ENCODE results near the gene COL6A1. TPM values are rescaled to one million over a fixed set of nuclear protein-coding genes. Genes with fewer than 3 reads are reported as not detected.

Gene COL6A1
- total and polyA plus RNA-seq, 4 experiments from 2014 or later = 0.87 to 6.0 (median 5.2) TPM; not detected in 1

- H3K27ac Mint-ChIP-seq = no peak overlapping the region
- intact Hi-C loops (cut with micrococcal nuclease) = loop anchor here (5.0 to 10.0 kb wide), 4 partner anchors 126 to 353 kb away; partner anchors contain the start of genes C21orf58, COL6A2, LSS and MCM3AP
Measured at GRCh38 chr21:45971616-45972352, 9.8 kb upstream of the COL6A1 start.

GRCh38 chr21:45972353-45972715 is 9.2 kb upstream of the COL6A1 start:
- Histone ChIP-seq H3K36me3 (ENCODE audit: insufficient read depth, low read length) (no peaks in the 10 kb centered on the region), H3K4me1 (ENCODE audit: insufficient read depth, low read length) (peaks cover 34% of the 10 kb centered on the region), H3K9me3 (ENCODE audit: control insufficient read depth in 1 of 2, low read length in 2 of 2) (no peaks in the 10 kb centered on the region), H3K27me3 (ENCODE audit: insufficient read depth, low read length) (peaks cover 35% of the 10 kb centered on the region), H3K4me3 (ENCODE audit: low read length in 2 of 2) (no peak overlapping the region), H3K27ac (ENCODE audit: low read depth, low read length) (no peak overlapping the region)
- Mint-ChIP-seq H3K9me3 (no peaks in the 10 kb centered on the region), H3K27me3 (peaks cover 10 to 21% of the 10 kb centered on the region in 2 donors), H3K27ac (no peak overlapping the region), H3K4me3 (no peak overlapping the region), H3K36me3 (no peaks in the 10 kb centered on the region), H3K4me1 (peaks cover 3 to 30% (median 7%) of the 10 kb centered on the region in 4 donors)
- ChIA-PET POLR2A (ENCODE audit: partially characterized antibody) (no interaction called here), CTCF (ENCODE audit: partially characterized antibody) (interaction anchor here (0.7 to 1.0 kb wide), 2 partner anchors 10 to 171 kb away, joined by 3 to 4 read pairs; no protein-coding TSS in a partner anchor)
- no peak for DNase-seq
- intact Hi-C loops (cut with micrococcal nuclease) = loop anchor here (5.0 to 10.0 kb wide), 4 partner anchors 125 to 352 kb away; partner anchors contain the start of genes C21orf58, COL6A2, LSS and MCM3AP

More at GRCh38 chr21:45971616-45972352, 9.8 kb upstream of the COL6A1 start:
- Mint-ChIP-seq H3K9me3 (no peaks in the 10 kb centered on the region), H3K4me3 (peak overlapping the region in 1 of 8 donors; percentile 36), H3K4me1 (peaks cover 3 to 30% (median 7%) of the 10 kb centered on the region in 4 donors), H3K27me3 (peaks cover 10 to 21% of the 10 kb centered on the region in 2 donors), H3K36me3 (no peaks in the 10 kb centered on the region)
- CTCF ChIA-PET (ENCODE audit: partially characterized antibody) = interaction anchor here (0.7 to 1.0 kb wide), 2 partner anchors 10 to 172 kb away, joined by 3 to 4 read pairs; no protein-coding TSS in a partner anchor
- H3K9me3 ChIP-seq (ENCODE audit: control insufficient read depth in 1 of 2, low read length in 2 of 2) = no peaks in the 10 kb centered on the region
- H3K4me1 ChIP-seq (ENCODE audit: insufficient read depth, low read length) = peaks cover 34% of the 10 kb centered on the region
- no peak for DNase-seq
- no peak overlapping the region for H3K27ac ChIP-seq (ENCODE audit: low read depth, low read length)
- H3K27me3 ChIP-seq (ENCODE audit: insufficient read depth, low read length) = peaks cover 35% of the 10 kb centered on the region
- POLR2A ChIA-PET (ENCODE audit: partially characterized antibody) = no interaction called here
- no peaks in the 10 kb centered on the region for H3K36me3 ChIP-seq (ENCODE audit: insufficient read depth, low read length)
- H3K4me3 ChIP-seq (ENCODE audit: low read length in 2 of 2) = no peak overlapping the region

- ChIA-PET POLR2A (ENCODE audit: partially characterized antibody) (interaction anchor here (1.2 kb wide), 1 partner anchor 9 kb away, joined by 3 read pairs; the partner anchor contains the start of gene COL6A1), CTCF (ENCODE audit: partially characterized antibody) (interaction anchor here (0.9 to 1.5 kb wide), 8 partner anchors 8 to 218 kb away, joined by 3 to 7 read pairs (median 4); partner anchors contain the start of gene COL6A1)
- no peaks in the 10 kb centered on the region for H3K36me3 ChIP-seq (ENCODE audit: insufficient read depth, low read length)
- intact Hi-C loops (cut with micrococcal nuclease) = loop anchor here (1.0 to 10.0 kb wide), 5 partner anchors 9 to 352 kb away; partner anchors contain the start of genes C21orf58, COL6A2, LSS and MCM3AP
- H3K4me1 ChIP-seq (ENCODE audit: insufficient read depth, low read length) = peaks cover 34% of the 10 kb centered on the region
- H3K4me3 ChIP-seq (ENCODE audit: low read length in 2 of 2) = peak overlapping the region; percentile 52 to 63
- Mint-ChIP-seq H3K9me3 (no peaks in the 10 kb centered on the region), H3K27ac (peak overlapping the region in 1 of 7 donors; percentile 55), H3K27me3 (peaks cover 10 to 21% of the 10 kb centered on the region in 2 donors), H3K4me3 (peak overlapping the region in 4 of 8 donors; percentile 20 to 87 (median 44)), H3K4me1 (peaks cover 3 to 30% (median 7%) of the 10 kb centered on the region in 4 donors), H3K36me3 (no peaks in the 10 kb centered on the region)
- no peak for DNase-seq
- no peak overlapping the region for H3K27ac ChIP-seq (ENCODE audit: low read depth, low read length)
- H3K9me3 ChIP-seq (ENCODE audit: control insufficient read depth in 1 of 2, low read length in 2 of 2) = no peaks in the 10 kb centered on the region
- peaks cover 35% of the 10 kb centered on the region for H3K27me3 ChIP-seq (ENCODE audit: insufficient read depth, low read length)
Measured at GRCh38 chr21:45972716-45973474, 8.7 kb upstream of the COL6A1 start.

- peak; percentile 64 to 81 (median 73) for DNase-seq
- peak overlapping the region; percentile 53 to 84 (median 68) for H3K27ac Mint-ChIP-seq
- Histone ChIP-seq H3K27me3 (ENCODE audit: insufficient read depth, low read length) (peaks cover 35% of the 10 kb centered on the region), H3K36me3 (ENCODE audit: insufficient read depth, low read length) (no peaks in the 10 kb centered on the region), H3K4me3 (ENCODE audit: low read length in 2 of 2) (peak overlapping the region; percentile 52 to 63), H3K4me1 (ENCODE audit: insufficient read depth, low read length) (peaks cover 39% of the 10 kb centered on the region), H3K27ac (ENCODE audit: low read depth, low read length) (no peak overlapping the region), H3K9me3 (ENCODE audit: control insufficient read depth in 1 of 2, low read length in 2 of 2) (no peaks in the 10 kb centered on the region)
- peaks cover 3 to 30% (median 7%) of the 10 kb centered on the region in 4 donors for H3K4me1 Mint-ChIP-seq
- intact Hi-C loops (cut with micrococcal nuclease) = loop anchor here (1.0 to 10.0 kb wide), 5 partner anchors 9 to 351 kb away; partner anchors contain the start of genes C21orf58, COL6A2, LSS and MCM3AP
- no peaks in the 10 kb centered on the region for H3K36me3 Mint-ChIP-seq
- H3K4me3 Mint-ChIP-seq = peak overlapping the region; percentile 87 to 96 (median 90)
- ChIA-PET POLR2A (ENCODE audit: partially characterized antibody) (interaction anchor here (1.2 kb wide), 1 partner anchor 9 kb away, joined by 3 read pairs; the partner anchor contains the start of gene COL6A1), CTCF (ENCODE audit: partially characterized antibody) (interaction anchor here (0.7 to 1.5 kb wide), 10 partner anchors 8 to 1682 kb away, joined by 3 to 7 read pairs (median 4); partner anchors contain the start of gene COL6A1)
- peaks cover 9 to 21% of the 10 kb centered on the region in 2 donors for H3K27me3 Mint-ChIP-seq
- H3K9me3 Mint-ChIP-seq = no peaks in the 10 kb centered on the region
Measured at GRCh38 chr21:45973475-45974072, 8.0 kb upstream of the COL6A1 start.

- H3K27me3 Mint-ChIP-seq = peaks cover 9 to 22% of the 10 kb centered on the region in 2 donors
- Histone ChIP-seq H3K27ac (ENCODE audit: low read depth, low read length) (no peak overlapping the region), H3K27me3 (ENCODE audit: insufficient read depth, low read length) (peaks cover 35% of the 10 kb centered on the region), H3K4me3 (ENCODE audit: low read length in 2 of 2) (peak overlapping the region; percentile 29 to 63), H3K9me3 (ENCODE audit: control insufficient read depth in 1 of 2, low read length in 2 of 2) (no peaks in the 10 kb centered on the region), H3K4me1 (ENCODE audit: insufficient read depth, low read length) (peaks cover 39% of the 10 kb centered on the region), H3K36me3 (ENCODE audit: insufficient read depth, low read length) (no peaks in the 10 kb centered on the region)
- H3K36me3 Mint-ChIP-seq = no peaks in the 10 kb centered on the region
- intact Hi-C loops (cut with micrococcal nuclease) = loop anchor here (5.0 to 10.0 kb wide), 4 partner anchors 123 to 350 kb away; partner anchors contain the start of genes C21orf58, COL6A2, LSS and MCM3AP
- no peak for DNase-seq
- POLR2A ChIA-PET (ENCODE audit: partially characterized antibody) = interaction anchor here (1.2 kb wide), 1 partner anchor 8 kb away, joined by 3 read pairs; the partner anchor contains the start of gene COL6A1
- H3K9me3 Mint-ChIP-seq = no peaks in the 10 kb centered on the region
- H3K4me3 Mint-ChIP-seq = peak overlapping the region; percentile 87 to 96 (median 90)
- H3K27ac Mint-ChIP-seq = peak overlapping the region in 3 of 7 donors; percentile 24 to 68 (median 53)
- peaks cover 3 to 30% (median 8%) of the 10 kb centered on the region in 4 donors for H3K4me1 Mint-ChIP-seq
- CTCF ChIA-PET (ENCODE audit: partially characterized antibody) = interaction anchor here (0.7 to 1.5 kb wide), 10 partner anchors 8 to 1683 kb away, joined by 3 to 7 read pairs (median 4); partner anchors contain the start of gene COL6A1
Measured at GRCh38 chr21:45974073-45975019, 7.2 kb upstream of the COL6A1 start.
